Activated CD8-positive, alpha-beta memory T cell treated with anti-CD3 and anti-CD28 coated beads for 1 hour (primary cell): Measurements from ENCODE around the gene SPRYD4.
"Not testable (repeated sequence)": the region's sequence is repeated elsewhere in the genome, so short reads cannot be mapped to it uniquely, and the experiment has no call there.

ENCODE experiments used
- DNase-seq, 2 donors: peaks; one replicate each; pipeline ENCODE4 v3.0.0-alpha.2; 2020; ENCODE audit warnings: low read depth in 1 of 2; ENCODE audit errors: extremely low read depth in 1 of 2

The SPRYD4 gene

DNA sequence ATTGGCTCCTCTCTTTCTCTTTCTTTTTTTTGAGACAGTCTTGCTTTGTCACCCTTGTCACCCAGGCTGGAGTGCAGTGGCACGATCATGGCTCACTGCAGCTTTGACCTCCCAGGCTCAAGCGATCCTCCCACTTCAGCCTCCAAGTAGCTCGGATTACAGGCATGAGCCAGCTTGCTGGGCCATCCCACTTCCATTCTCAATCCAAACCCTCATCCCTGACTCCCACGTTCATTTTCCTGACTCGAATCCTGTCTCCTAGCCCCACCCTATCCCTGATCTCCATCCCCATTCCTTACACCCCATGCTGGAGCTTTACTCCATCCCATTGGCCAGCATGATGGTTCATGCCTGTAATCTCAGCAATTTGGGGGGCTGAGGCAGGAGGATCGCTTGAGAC, 7.8 kb downstream of the SPRYD4 start:
- DNase-seq = no peak

DNA sequence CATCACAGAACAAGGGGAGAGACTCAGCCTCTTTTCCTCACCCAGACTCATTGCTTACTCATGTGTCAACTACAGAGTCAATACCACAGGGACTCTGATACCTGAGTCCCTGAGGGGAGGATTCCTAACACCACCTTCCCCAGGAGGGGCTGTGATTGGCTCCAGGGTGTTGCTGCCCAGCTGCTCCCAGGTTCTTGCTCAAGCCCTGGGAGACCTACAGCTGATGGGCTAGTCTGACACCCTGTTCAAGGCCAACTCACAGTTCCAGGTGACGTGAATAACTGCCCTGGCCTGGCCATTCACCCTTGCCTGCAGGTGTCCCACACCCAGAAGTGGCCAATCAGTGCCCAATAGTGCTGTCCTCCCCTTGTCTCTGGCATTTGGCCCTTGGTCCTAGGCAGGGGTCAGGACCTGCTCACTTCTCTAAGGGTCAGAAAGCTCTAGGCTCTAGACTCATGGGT, 8.6 kb downstream of the SPRYD4 start:
- DNase-seq = no peak

DNA sequence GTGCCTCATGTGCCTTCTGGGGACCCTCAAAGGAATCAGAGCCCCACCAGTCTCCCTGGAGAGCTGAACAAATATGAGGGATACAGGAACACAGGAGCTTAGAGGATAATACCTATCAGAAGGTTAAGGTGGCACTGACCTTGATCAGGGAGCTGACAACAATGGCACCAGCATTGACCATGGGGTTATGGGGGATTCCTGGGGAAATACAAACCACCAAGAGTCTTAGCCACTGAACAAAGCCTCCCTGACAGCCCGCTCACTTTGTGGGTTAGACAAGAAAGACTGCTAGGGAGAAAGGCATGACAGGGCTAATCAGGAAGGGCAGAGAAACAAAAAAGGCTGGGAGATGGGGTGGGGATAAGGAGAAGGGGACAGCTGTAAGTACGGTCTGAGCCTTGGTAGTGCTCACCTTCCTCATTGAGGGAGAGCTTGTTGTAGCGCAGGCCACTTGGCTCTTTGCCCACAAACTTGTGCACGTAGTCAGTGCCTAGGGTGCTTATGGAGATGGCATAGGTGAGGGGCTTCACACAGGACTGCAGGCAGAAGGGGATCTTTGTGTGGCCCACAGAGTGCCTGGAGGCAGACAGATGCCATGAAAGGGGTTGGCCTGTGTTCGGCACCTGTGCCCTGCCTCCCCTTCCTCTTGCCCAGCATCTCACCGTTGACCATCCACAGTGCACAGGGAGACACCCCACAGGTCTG, 9.3 kb downstream of the SPRYD4 start:
- DNase-seq = no peak

- DNase-seq = no peak
Measured at GRCh38 chr12:56479625-56480024, 11.2 kb downstream of the SPRYD4 start.

DNA sequence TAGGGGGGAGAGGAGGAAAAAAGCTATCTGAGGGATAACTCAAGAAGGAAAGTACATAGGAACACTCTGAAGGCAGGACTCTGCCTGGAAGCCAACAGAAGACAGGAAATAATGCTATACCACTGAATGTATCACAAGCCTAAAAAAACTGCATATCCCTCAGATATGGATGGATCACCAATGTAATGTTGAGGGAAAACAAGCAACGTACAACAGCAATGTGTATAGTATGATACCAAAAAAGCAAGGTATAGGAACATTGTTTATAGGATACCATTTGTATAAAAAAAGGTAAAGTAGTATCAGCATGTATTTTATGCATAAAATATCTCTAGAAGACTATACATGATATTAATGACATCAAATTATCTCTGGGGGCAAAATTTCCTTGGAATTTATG, 16.2 kb downstream of the SPRYD4 start:
- DNase-seq = no peak

GRCh38 chr12:56486694-56487093, 18.3 kb downstream of the SPRYD4 start:
- no peak for DNase-seq

GRCh38 chr12:56487448-56488040, 19.2 kb downstream of the SPRYD4 start:
- no peak for DNase-seq

- peak; percentile 44 to 52 for DNase-seq
Measured at GRCh38 chr12:56488041-56488955, 19.9 kb downstream of the SPRYD4 start, which contains the start of gene GLS2. GLS2 (minus strand) TSS chr12:56488161; CDS start chr12:56488118, 43 bp downstream.

GRCh38 chr12:56490360-56490759, 22.0 kb downstream of the SPRYD4 start:
- DNase-seq = no peak

DNA sequence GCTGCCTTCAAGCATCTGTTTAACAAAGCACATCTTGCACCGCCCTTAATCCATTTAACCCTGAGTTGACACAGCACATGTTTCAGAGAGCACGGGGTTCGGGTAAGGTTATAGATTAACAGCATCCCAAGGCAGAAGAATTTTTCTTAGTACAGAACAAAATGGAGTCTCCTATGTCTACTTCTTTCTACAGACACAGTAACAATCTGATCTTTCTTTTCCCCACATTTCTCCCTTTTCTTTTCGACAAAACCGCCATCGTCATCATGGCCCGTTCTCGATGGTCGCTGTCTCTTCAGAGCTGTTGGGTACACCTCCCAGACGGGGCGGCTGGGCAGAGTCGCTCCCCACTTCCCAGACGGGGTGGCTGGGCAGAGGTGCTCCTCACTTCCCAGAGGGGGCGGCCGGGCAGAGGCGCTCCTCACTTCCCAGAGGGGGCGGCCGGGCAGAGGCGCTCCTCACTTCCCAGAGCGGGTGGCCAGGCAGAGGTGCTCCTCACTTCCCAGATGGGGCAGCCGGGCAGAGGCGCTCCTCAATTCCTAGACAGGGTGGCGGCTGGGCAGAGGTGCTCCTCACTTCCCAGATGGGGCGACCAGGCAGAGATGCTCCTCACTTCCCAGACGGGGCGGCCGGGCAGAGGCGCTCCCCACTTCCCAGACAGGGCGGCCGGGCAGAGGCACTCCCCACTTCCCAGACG, 25.2 kb downstream of the SPRYD4 start:
- not testable (repeated sequence) for DNase-seq

DNA sequence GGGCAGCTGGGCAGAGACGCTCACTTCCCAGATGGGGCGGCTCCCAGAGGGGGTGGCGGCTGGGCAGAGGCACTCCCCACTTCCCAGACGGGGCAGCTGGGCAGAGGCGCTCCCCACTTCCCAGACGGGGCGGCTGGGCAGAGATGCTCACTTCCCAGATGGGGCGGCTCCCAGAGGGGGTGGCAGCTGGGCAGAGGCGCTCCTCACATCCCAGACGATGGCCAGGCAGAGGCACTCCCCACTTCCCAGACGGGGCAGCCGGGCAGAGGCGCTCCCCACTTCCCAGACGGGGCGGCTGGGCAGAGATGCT, 25.7 kb downstream of the SPRYD4 start:
- DNase-seq = not testable (repeated sequence)

- not testable (repeated sequence) for DNase-seq
Measured at GRCh38 chr12:56494481-56494880, 26.1 kb downstream of the SPRYD4 start.

- peak in 1 of 2 donors; percentile 50 for DNase-seq
Measured at GRCh38 chr12:56496704-56497103, 28.3 kb downstream of the SPRYD4 start.

DNA sequence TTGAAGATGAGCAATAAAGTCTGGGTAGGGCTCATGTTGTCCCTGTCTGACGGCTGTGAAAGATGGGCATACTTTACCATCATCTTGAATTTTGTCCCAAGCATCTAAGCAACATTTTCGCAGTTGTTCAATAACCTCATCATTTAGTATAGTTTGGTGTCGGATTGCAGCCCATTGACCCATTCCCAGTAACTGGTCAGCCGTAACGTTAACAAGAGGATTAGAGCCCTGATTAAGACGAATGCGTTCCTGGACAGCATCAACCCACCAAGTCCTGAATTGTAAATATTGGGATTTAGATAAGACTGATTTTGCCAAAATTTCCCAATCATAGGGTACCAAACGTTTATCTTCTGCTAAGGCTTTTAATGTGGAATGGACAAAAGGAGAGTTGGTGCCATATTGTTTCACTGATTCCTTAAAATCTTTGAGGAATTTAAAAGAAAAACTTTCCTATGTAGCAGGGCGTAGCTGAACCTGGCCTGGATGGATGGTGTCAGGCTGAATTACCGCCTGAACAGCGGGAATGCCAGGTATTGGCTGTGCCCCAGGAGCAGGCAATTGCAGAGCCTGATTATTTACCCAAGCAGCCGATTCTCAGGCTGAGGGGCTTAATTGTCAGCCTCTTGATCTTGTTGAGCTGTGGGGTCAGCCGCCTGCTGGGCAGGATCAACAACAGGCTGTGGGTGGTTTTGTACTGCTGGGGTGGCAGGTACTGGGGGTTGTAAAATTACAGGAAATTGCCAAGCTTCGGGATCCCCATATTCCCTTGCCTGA, 29.9 kb downstream of the SPRYD4 start:
- not testable (repeated sequence) for DNase-seq

GRCh38 chr12:56499452-56499851, 31.1 kb downstream of the SPRYD4 start:
- not testable (repeated sequence) for DNase-seq

DNA sequence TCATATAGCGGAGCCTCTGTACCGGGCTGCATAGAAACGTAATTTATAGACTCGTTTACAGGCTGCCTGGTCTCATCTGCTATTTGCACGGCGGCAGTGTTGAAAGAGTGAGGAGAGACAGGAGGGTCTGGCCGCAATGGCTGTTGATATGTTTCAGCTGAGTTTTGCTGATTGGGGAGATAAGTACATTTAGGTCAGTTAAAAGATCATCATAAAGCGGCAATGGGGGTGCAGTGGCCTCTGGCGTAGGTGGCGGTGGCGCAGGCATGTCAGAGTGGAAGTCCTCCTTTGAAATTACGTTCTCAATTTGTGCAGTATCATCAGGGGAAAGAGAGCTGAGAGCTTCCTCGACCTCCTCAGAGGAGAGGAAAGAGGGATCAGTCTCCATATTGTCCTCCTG, 31.5 kb downstream of the SPRYD4 start:
- DNase-seq = not testable (repeated sequence)

DNA sequence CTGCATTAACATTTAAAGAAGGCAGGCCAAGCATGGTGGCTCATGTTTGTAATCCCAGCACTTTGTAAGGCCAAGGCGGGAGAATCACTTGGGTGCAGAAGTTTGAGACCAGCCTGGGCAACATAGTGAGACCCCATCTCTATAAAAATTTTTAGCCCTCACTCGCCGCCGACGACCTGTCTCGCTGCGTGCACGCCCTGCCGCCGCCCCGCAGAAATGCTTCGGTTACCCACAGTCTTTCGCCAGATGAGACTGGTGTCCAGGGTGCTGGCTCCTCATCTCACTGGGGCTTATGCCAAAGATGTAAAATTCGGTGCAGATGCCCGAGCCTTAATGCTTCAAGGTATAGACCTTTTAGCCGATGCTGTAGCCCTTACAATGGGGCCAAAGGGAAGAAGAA, 42.4 kb downstream of the SPRYD4 start:
- DNase-seq = no peak

DNA sequence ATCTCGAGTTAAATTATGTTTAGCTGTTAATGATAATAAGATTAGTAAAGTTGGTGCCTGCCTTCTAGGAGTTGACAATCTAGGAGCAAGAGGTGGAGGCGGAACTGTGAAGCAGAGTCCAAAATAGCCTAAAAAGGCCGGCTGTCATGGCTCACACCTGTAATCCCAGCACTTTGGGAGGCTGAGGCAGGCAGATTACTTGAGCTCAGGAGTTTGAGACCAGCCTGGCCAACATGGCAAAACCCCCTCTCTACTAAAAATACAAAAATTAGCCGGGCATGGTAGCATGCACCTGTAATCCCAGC, 45.6 kb downstream of the SPRYD4 start:
- DNase-seq = not testable (repeated sequence)

DNA sequence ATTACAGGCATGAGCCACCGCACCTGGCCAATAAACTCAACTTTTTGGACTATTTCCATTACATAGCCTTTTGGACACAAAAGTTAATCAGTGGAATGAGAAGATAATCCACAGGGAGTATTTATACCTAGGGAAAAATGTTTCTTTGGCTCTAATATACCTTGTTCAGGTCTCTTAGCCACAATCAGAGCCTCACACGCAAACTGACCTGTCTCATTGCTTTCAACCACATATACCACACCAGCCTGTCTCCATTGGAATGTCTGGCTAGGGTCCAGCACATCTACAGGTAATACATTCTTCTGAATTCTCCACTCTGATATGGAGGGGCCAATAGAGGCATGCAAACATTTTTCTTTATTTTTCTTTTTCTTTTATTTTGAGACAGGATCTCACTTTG, 49.5 kb downstream of the SPRYD4 start:
- DNase-seq = no peak

DNA sequence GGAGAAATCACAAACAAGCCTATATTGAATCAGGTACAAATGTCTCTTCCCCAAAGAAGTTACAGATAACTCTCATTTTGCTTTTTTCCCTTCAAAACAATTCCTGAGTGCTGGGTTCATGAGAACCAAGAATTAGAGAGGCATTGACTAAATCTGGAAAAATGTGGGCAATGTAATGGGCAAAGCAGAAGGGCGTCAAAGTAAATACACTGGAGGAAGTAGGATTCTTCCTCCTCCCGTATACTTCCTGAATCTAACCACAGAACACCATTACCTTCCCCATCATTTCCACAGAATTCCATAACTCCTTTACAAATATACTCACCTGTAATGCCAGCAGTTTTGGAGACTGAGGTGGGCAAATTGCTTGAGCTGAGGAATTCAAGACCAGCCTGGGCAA, 50.2 kb downstream of the SPRYD4 start:
- no peak for DNase-seq
